Measurements from ENCODE around the gene CD72. TPM values are rescaled to one million over a fixed set of nuclear protein-coding genes. Genes with fewer than 3 reads are reported as not detected.
"Not testable (repeated sequence)": the region's sequence is repeated elsewhere in the genome, so short reads cannot be mapped to it uniquely, and the experiment has no call there.

CD72 gene
- total RNA-seq, 1 experiment from 2014 or later = 1.6 TPM

GRCh38 chr9:35593581-35593980, 24.6 kb downstream of the CD72 start:
- intact Hi-C loops (cut with micrococcal nuclease) = no loop called here
- DNase-seq (ENCODE audit: unreplicated experiment) = no peak
- no peak overlapping the region for H3K27ac Mint-ChIP-seq (ENCODE audit: low read depth, unreplicated experiment)
- H3K4me1 Mint-ChIP-seq (ENCODE audit: insufficient read depth, unreplicated experiment) = no peaks in the 10 kb centered on the region
- no peak overlapping the region for H3K4me3 Mint-ChIP-seq (ENCODE audit: unreplicated experiment)
- H3K9me3 Mint-ChIP-seq (ENCODE audit: unreplicated experiment) = peaks cover 7% of the 10 kb centered on the region
- H3K27me3 Mint-ChIP-seq (ENCODE audit: insufficient read depth, unreplicated experiment) = no peaks in the 10 kb centered on the region
- CTCF ChIA-PET = interaction anchor here (0.7 kb wide), 1 partner anchor 41 kb away, joined by 3 read pairs; no protein-coding TSS in a partner anchor
- no peaks in the 10 kb centered on the region for H3K36me3 Mint-ChIP-seq (ENCODE audit: insufficient read depth, unreplicated experiment)
- POLR2A ChIA-PET = interaction anchor here (0.7 kb wide), 1 partner anchor 81 kb away, joined by 3 read pairs; no protein-coding TSS in a partner anchor
- no TSS peak for BruUV-seq (replicated peaks)
- no peak for TF ChIP-seq CTCF (IDR thresholded peaks at IDR 0.05; ENCODE audit: unreplicated experiment)

- BruUV-seq (replicated peaks); H3K9me3 Mint-ChIP-seq (ENCODE audit: unreplicated experiment); CTCF ChIA-PET; H3K4me3 Mint-ChIP-seq (ENCODE audit: unreplicated experiment); H3K4me1 Mint-ChIP-seq (ENCODE audit: insufficient read depth, unreplicated experiment); H3K27ac Mint-ChIP-seq (ENCODE audit: low read depth, unreplicated experiment); DNase-seq (ENCODE audit: unreplicated experiment); H3K27me3 Mint-ChIP-seq (ENCODE audit: insufficient read depth, unreplicated experiment); POLR2A ChIA-PET; intact Hi-C loops (cut with micrococcal nuclease): not testable (repeated sequence)
- H3K36me3 Mint-ChIP-seq (ENCODE audit: insufficient read depth, unreplicated experiment) = peaks cover 12% of the 10 kb centered on the region
Measured at GRCh38 chr9:35588506-35588905, 29.7 kb downstream of the CD72 start.

GRCh38 chr9:35584681-35585080, 33.5 kb downstream of the CD72 start:
- H3K4me3 Mint-ChIP-seq (ENCODE audit: unreplicated experiment); H3K27ac Mint-ChIP-seq (ENCODE audit: low read depth, unreplicated experiment); H3K9me3 Mint-ChIP-seq (ENCODE audit: unreplicated experiment); H3K27me3 Mint-ChIP-seq (ENCODE audit: insufficient read depth, unreplicated experiment); POLR2A ChIA-PET; H3K4me1 Mint-ChIP-seq (ENCODE audit: insufficient read depth, unreplicated experiment); CTCF ChIA-PET; BruUV-seq (replicated peaks); DNase-seq (ENCODE audit: unreplicated experiment); intact Hi-C loops (cut with micrococcal nuclease): not testable (repeated sequence)
- peaks cover 14% of the 10 kb centered on the region for H3K36me3 Mint-ChIP-seq (ENCODE audit: insufficient read depth, unreplicated experiment)

- intact Hi-C loops (cut with micrococcal nuclease); H3K27me3 Mint-ChIP-seq (ENCODE audit: insufficient read depth, unreplicated experiment); H3K27ac Mint-ChIP-seq (ENCODE audit: low read depth, unreplicated experiment); H3K4me1 Mint-ChIP-seq (ENCODE audit: insufficient read depth, unreplicated experiment); CTCF ChIA-PET; H3K4me3 Mint-ChIP-seq (ENCODE audit: unreplicated experiment); DNase-seq (ENCODE audit: unreplicated experiment); BruUV-seq (replicated peaks); POLR2A ChIA-PET: not testable (repeated sequence)
- Mint-ChIP-seq H3K9me3 (ENCODE audit: unreplicated experiment) (peaks cover 10% of the 10 kb centered on the region), H3K36me3 (ENCODE audit: insufficient read depth, unreplicated experiment) (peaks cover 19% of the 10 kb centered on the region)
Measured at GRCh38 chr9:35583521-35583920, 34.7 kb downstream of the CD72 start.

GRCh38 chr9:35579659-35580227, 38.5 kb downstream of the CD72 start:
- CTCF ChIA-PET; intact Hi-C loops (cut with micrococcal nuclease); H3K27me3 Mint-ChIP-seq (ENCODE audit: insufficient read depth, unreplicated experiment); BruUV-seq (replicated peaks); H3K4me1 Mint-ChIP-seq (ENCODE audit: insufficient read depth, unreplicated experiment); H3K4me3 Mint-ChIP-seq (ENCODE audit: unreplicated experiment); POLR2A ChIA-PET; H3K36me3 Mint-ChIP-seq (ENCODE audit: insufficient read depth, unreplicated experiment); H3K27ac Mint-ChIP-seq (ENCODE audit: low read depth, unreplicated experiment); DNase-seq (ENCODE audit: unreplicated experiment): not testable (repeated sequence)
- H3K9me3 Mint-ChIP-seq (ENCODE audit: unreplicated experiment) = peaks cover 10% of the 10 kb centered on the region

GRCh38 chr9:35579130-35579529, 39.1 kb downstream of the CD72 start:
- H3K36me3 Mint-ChIP-seq (ENCODE audit: insufficient read depth, unreplicated experiment) = peaks cover 6% of the 10 kb centered on the region
- peaks cover 10% of the 10 kb centered on the region for H3K9me3 Mint-ChIP-seq (ENCODE audit: unreplicated experiment)
- no TSS peak for BruUV-seq (replicated peaks)
- no peak for DNase-seq (ENCODE audit: unreplicated experiment)
- TF ChIP-seq CTCF (IDR thresholded peaks at IDR 0.05; ENCODE audit: unreplicated experiment) = no peak
- ChIA-PET POLR2A (no interaction called here), CTCF (interaction anchor here (0.6 to 1.0 kb wide), 2 partner anchors 26 to 66 kb away, joined by 3 read pairs; no protein-coding TSS in a partner anchor)
- intact Hi-C loops (cut with micrococcal nuclease) = no loop called here
- H3K4me1 Mint-ChIP-seq (ENCODE audit: insufficient read depth, unreplicated experiment) = no peaks in the 10 kb centered on the region
- H3K4me3 Mint-ChIP-seq (ENCODE audit: unreplicated experiment) = no peak overlapping the region
- H3K27me3 Mint-ChIP-seq (ENCODE audit: insufficient read depth, unreplicated experiment) = no peaks in the 10 kb centered on the region
- H3K27ac Mint-ChIP-seq (ENCODE audit: low read depth, unreplicated experiment) = no peak overlapping the region

All from MCF 10A (cell line).